ENCODE data around the gene UFD1.
A peak's percentile ranks its signal among the peaks of the same experiment; 100 is the strongest.

UFD1 gene

DNA sequence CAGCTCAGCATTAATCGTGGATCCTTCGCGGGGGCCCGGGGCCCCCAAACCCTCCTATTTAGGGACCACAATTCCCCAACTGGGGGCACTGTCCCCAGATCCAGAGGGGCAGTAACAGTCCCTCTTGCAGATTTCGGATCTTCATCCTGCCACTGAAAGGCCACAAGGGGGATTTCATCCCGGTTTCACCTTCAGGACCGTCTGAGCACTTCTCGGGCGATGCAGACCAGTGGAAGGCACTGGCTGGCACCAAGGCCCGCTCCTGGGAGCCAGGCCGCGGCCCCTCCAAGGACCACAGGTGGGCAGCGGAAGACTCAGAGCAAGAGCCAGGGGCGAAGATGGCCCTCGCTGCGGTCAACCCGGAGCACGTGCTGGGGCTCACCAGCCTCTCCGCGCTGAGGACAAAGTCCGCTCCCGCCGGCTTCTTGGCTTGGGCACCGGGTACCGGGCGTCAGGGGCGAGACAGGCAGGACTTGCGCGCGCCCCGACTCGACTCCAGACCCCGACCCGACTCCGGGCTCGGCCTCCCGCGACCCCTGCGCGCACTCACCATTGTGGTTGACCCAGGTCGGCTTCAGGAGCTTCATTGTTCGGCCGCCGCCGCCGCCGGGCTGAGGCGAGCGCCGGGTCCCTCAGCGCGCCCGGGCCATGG lies 48.0 kb downstream of the UFD1 start:
- no peaks in the 10 kb centered on the region for H3K9me3 ChIP-seq (ENCODE audit: insufficient read depth, low read length)
- TF ChIP-seq YY1 (IDR thresholded peaks at IDR 0.05; ENCODE audit: insufficient read depth, insufficient read length), result no peak
- no peak for TF ChIP-seq ZNF274 (IDR thresholded peaks at IDR 0.05; ENCODE audit: low read depth, low read length)
- no peak for TF ChIP-seq SUZ12 (IDR thresholded peaks at IDR 0.05; ENCODE audit: extremely low read depth, insufficient read depth, insufficient read length)
- H3K27me3 ChIP-seq (ENCODE audit: insufficient read depth, insufficient read length), result no peaks in the 10 kb centered on the region
- H3K36me3 ChIP-seq (ENCODE audit: insufficient read depth, insufficient read length, low read length), result peaks cover 48% of the 10 kb centered on the region
- no peak for DNase-seq (ENCODE audit: low read depth, low spot score)
- H3K4me3 ChIP-seq (ENCODE audit: insufficient read length, low read depth), result peak overlapping the region; percentile 94
- peaks cover 2% of the 10 kb centered on the region for H3K4me1 ChIP-seq (ENCODE audit: insufficient read depth, insufficient read length)
- peak overlapping the region; percentile 94 for H3K9ac ChIP-seq (ENCODE audit: insufficient read length, low read depth)

- Histone ChIP-seq H3K9ac (ENCODE audit: insufficient read length, low read depth) (peak overlapping the region; percentile 94), H3K27me3 (ENCODE audit: insufficient read depth, insufficient read length) (no peaks in the 10 kb centered on the region), H3K9me3 (ENCODE audit: insufficient read depth, low read length) (no peaks in the 10 kb centered on the region), H3K4me1 (ENCODE audit: insufficient read depth, insufficient read length) (peaks cover 2% of the 10 kb centered on the region), H3K4me3 (ENCODE audit: insufficient read length, low read depth) (peak overlapping the region; percentile 94), H3K36me3 (ENCODE audit: insufficient read depth, insufficient read length, low read length) (peaks cover 44% of the 10 kb centered on the region)
- TF ChIP-seq SUZ12 (IDR thresholded peaks at IDR 0.05; ENCODE audit: extremely low read depth, insufficient read depth, insufficient read length) (no peak), ZNF274 (IDR thresholded peaks at IDR 0.05; ENCODE audit: low read depth, low read length) (no peak), YY1 (IDR thresholded peaks at IDR 0.05; ENCODE audit: insufficient read depth, insufficient read length) (no peak)
- DNase-seq (ENCODE audit: low read depth, low spot score), result no peak
These were observed 48.8 kb downstream of the UFD1 start for GRCh38 chr22:19429950-19430889.

DNA sequence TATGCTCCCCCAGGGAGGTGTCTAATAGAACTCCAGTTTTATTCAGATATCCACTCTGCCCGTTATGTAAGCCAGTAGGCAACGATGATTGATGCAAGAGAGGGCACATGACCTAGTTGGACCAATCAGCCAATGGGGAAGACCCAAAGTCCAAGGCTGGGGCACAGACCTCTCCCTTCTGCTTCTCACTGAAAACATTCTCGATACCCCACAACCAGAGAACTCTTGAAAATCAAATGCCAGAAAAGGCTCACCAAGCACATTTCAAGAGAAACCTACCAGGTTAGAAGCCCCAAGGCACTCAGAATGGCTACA lies 54.9 kb downstream of the UFD1 start:
- Histone ChIP-seq H3K27me3 (ENCODE audit: insufficient read depth, insufficient read length) (no peaks in the 10 kb centered on the region), H3K4me3 (ENCODE audit: insufficient read length, low read depth) (no peak overlapping the region), H3K36me3 (ENCODE audit: insufficient read depth, insufficient read length, low read length) (peaks cover 34% of the 10 kb centered on the region), H3K9ac (ENCODE audit: insufficient read length, low read depth) (no peak overlapping the region), H3K4me1 (ENCODE audit: insufficient read depth, insufficient read length) (peaks cover 6% of the 10 kb centered on the region), H3K9me3 (ENCODE audit: insufficient read depth, low read length) (no peaks in the 10 kb centered on the region)
- no peak for DNase-seq (ENCODE audit: low read depth, low spot score)
- TF ChIP-seq ZNF274 (IDR thresholded peaks at IDR 0.05; ENCODE audit: low read depth, low read length), result no peak
- TF ChIP-seq SUZ12 (IDR thresholded peaks at IDR 0.05; ENCODE audit: extremely low read depth, insufficient read depth, insufficient read length), result no peak
- no peak for TF ChIP-seq YY1 (IDR thresholded peaks at IDR 0.05; ENCODE audit: insufficient read depth, insufficient read length)

- DNase-seq (ENCODE audit: low read depth, low spot score), result no peak
- H3K9me3 ChIP-seq (ENCODE audit: insufficient read depth, low read length), result no peaks in the 10 kb centered on the region
These were observed 56.3 kb downstream of the UFD1 start for GRCh38 chr22:19422440-19423301.

DNA sequence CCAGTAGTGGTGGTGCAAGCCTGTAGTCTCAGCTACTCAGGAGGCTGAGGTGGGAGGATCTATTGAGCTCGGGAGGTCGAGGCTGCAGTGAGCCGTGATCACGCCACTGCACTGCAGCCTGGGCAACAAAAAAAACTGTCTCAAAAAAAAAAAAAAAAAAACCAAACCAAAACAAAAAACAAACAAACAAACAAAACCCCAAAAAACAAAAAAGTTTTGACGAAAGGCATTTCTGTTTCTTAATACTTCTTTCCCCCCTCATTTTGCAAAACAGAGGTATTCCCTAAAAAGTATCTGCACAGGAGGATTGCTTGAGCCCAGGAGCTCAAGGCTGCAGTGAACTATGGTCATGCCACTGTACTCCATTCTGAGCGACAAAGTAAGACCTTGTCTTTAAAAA lies 58.7 kb downstream of the UFD1 start:
- Histone ChIP-seq H3K27me3 (ENCODE audit: insufficient read depth, insufficient read length) (no peaks in the 10 kb centered on the region), H3K9me3 (ENCODE audit: insufficient read depth, low read length) (no peaks in the 10 kb centered on the region), H3K9ac (ENCODE audit: insufficient read length, low read depth) (no peak overlapping the region), H3K36me3 (ENCODE audit: insufficient read depth, insufficient read length, low read length) (peaks cover 10% of the 10 kb centered on the region), H3K4me3 (ENCODE audit: insufficient read length, low read depth) (no peak overlapping the region), H3K4me1 (ENCODE audit: insufficient read depth, insufficient read length) (peaks cover 6% of the 10 kb centered on the region)
- DNase-seq (ENCODE audit: low read depth, low spot score), result no peak
- no peak for TF ChIP-seq ZNF274 (IDR thresholded peaks at IDR 0.05; ENCODE audit: low read depth, low read length)
- no peak for TF ChIP-seq SUZ12 (IDR thresholded peaks at IDR 0.05; ENCODE audit: extremely low read depth, insufficient read depth, insufficient read length)
- no peak for TF ChIP-seq YY1 (IDR thresholded peaks at IDR 0.05; ENCODE audit: insufficient read depth, insufficient read length)

More at GRCh38 chr22:19422440-19423301, 56.3 kb downstream of the UFD1 start:
- Histone ChIP-seq H3K27me3 (ENCODE audit: insufficient read depth, insufficient read length) (no peaks in the 10 kb centered on the region), H3K4me3 (ENCODE audit: insufficient read length, low read depth) (no peak overlapping the region), H3K9ac (ENCODE audit: insufficient read length, low read depth) (no peak overlapping the region), H3K4me1 (ENCODE audit: insufficient read depth, insufficient read length) (peaks cover 6% of the 10 kb centered on the region), H3K36me3 (ENCODE audit: insufficient read depth, insufficient read length, low read length) (peaks cover 24% of the 10 kb centered on the region)
- no peak for TF ChIP-seq SUZ12 (IDR thresholded peaks at IDR 0.05; ENCODE audit: extremely low read depth, insufficient read depth, insufficient read length)
- TF ChIP-seq ZNF274 (IDR thresholded peaks at IDR 0.05; ENCODE audit: low read depth, low read length), result no peak
- no peak for TF ChIP-seq YY1 (IDR thresholded peaks at IDR 0.05; ENCODE audit: insufficient read depth, insufficient read length)

- no peak for DNase-seq (ENCODE audit: low read depth, low spot score)
- Histone ChIP-seq H3K9ac (ENCODE audit: insufficient read length, low read depth) (no peak overlapping the region), H3K4me3 (ENCODE audit: insufficient read length, low read depth) (no peak overlapping the region), H3K36me3 (ENCODE audit: insufficient read depth, insufficient read length, low read length) (peaks cover 4% of the 10 kb centered on the region), H3K9me3 (ENCODE audit: insufficient read depth, low read length) (no peaks in the 10 kb centered on the region), H3K4me1 (ENCODE audit: insufficient read depth, insufficient read length) (peaks cover 6% of the 10 kb centered on the region), H3K27me3 (ENCODE audit: insufficient read depth, insufficient read length) (no peaks in the 10 kb centered on the region)
- no peak for TF ChIP-seq SUZ12 (IDR thresholded peaks at IDR 0.05; ENCODE audit: extremely low read depth, insufficient read depth, insufficient read length)
- TF ChIP-seq YY1 (IDR thresholded peaks at IDR 0.05; ENCODE audit: insufficient read depth, insufficient read length), result no peak
- no peak for TF ChIP-seq ZNF274 (IDR thresholded peaks at IDR 0.05; ENCODE audit: low read depth, low read length)
These were observed 59.4 kb downstream of the UFD1 start for GRCh38 chr22:19419464-19420178.
